ENCODE data around the gene SLC39A8.

SLC39A8 gene

GRCh38 chr4:102339018-102339417 lies 6.3 kb downstream of the SLC39A8 start:
- DNase-seq, result no peak

GRCh38 chr4:102338405-102338804 lies 6.9 kb downstream of the SLC39A8 start:
- DNase-seq, result no peak

GRCh38 chr4:102335616-102336015 lies 9.7 kb downstream of the SLC39A8 start:
- no peak for DNase-seq

- DNase-seq, result no peak
Observed at GRCh38 chr4:102334624-102335023, 10.7 kb downstream of the SLC39A8 start.

- DNase-seq, result no peak
Observed at GRCh38 chr4:102333787-102334186, 11.5 kb downstream of the SLC39A8 start.

- DNase-seq, result no peak
Observed at GRCh38 chr4:102328045-102328444, 17.2 kb downstream of the SLC39A8 start.

GRCh38 chr4:102326951-102327350 lies 18.3 kb downstream of the SLC39A8 start:
- no peak for DNase-seq

- no peak for DNase-seq
Observed at GRCh38 chr4:102324730-102325129, 20.6 kb downstream of the SLC39A8 start.

- DNase-seq, result no peak
Observed at GRCh38 chr4:102322736-102323135, 22.5 kb downstream of the SLC39A8 start.

GRCh38 chr4:102321260-102321995 lies 23.9 kb downstream of the SLC39A8 start:
- DNase-seq, result no peak

- no peak for DNase-seq
Observed at GRCh38 chr4:102319594-102319993, 25.7 kb downstream of the SLC39A8 start.

GRCh38 chr4:102318526-102318925 lies 26.8 kb downstream of the SLC39A8 start:
- DNase-seq, result no peak

GRCh38 chr4:102318105-102318504 lies 27.2 kb downstream of the SLC39A8 start:
- DNase-seq, result no peak

GRCh38 chr4:102317459-102317858 lies 27.8 kb downstream of the SLC39A8 start:
- no peak for DNase-seq

GRCh38 chr4:102316585-102316984 lies 28.7 kb downstream of the SLC39A8 start:
- no peak for DNase-seq

GRCh38 chr4:102315532-102315931 lies 29.8 kb downstream of the SLC39A8 start:
- no peak for DNase-seq

GRCh38 chr4:102312417-102312816 lies 32.9 kb downstream of the SLC39A8 start:
- no peak for DNase-seq

GRCh38 chr4:102311912-102312311 lies 33.4 kb downstream of the SLC39A8 start:
- no peak for DNase-seq

GRCh38 chr4:102311407-102311806 lies 33.9 kb downstream of the SLC39A8 start:
- DNase-seq, result no peak

GRCh38 chr4:102308032-102308799 lies 37.1 kb downstream of the SLC39A8 start:
- DNase-seq, result peak; percentile 20 to 41

GRCh38 chr4:102305666-102306065 lies 39.6 kb downstream of the SLC39A8 start:
- DNase-seq, result no peak

- no peak for DNase-seq
Observed at GRCh38 chr4:102302762-102303161, 42.5 kb downstream of the SLC39A8 start.

GRCh38 chr4:102301167-102301566 lies 44.1 kb downstream of the SLC39A8 start:
- no peak for DNase-seq

GRCh38 chr4:102299354-102300107 lies 45.8 kb downstream of the SLC39A8 start:
- peak; percentile 1 to 8 for DNase-seq

Measured in NCI-H524 (cell line).